NB4 (cell line): ENCODE data around the gene TRIOBP.

Experiments
- DNase-seq: peaks from one replicate; pipeline ENCODE4 v3.0.0; 2010; ENCODE audit warnings: low read depth
- H3K4me3 ChIP-seq: one replicate; pipeline ENCODE4 v1.5.1; 2011; ENCODE audit warnings: mild to moderate bottlenecking, low read depth, low read length, moderate library complexity
- CTCF ChIP-seq: IDR thresholded peaks from one replicate; pipeline ENCODE4 v1.5.1; 2012; ENCODE audit warnings: low read depth, low read length
- MAX ChIP-seq: IDR thresholded peaks from 2 replicates; pipeline ENCODE4 v1.6.1; 2011; ENCODE audit warnings: low read depth, low read length
- MYC ChIP-seq: IDR thresholded peaks from 2 replicates; pipeline ENCODE4 v1.6.1; 2011; ENCODE audit warnings: low read depth, low read length
- POLR2A ChIP-seq: IDR thresholded peaks from 2 replicates; pipeline ENCODE4 v1.6.1; 2011; ENCODE audit warnings: mild to moderate bottlenecking; ENCODE audit not compliant: insufficient read length; ENCODE audit errors: extremely low read depth

Gene TRIOBP

GRCh38 chr22:37659066-37659896, 37.6 kb upstream of the TRIOBP start:
- peak; percentile 58 for DNase-seq

GRCh38 chr22:37659897-37660708, 36.7 kb upstream of the TRIOBP start:
- peak overlapping the region; percentile 73 for H3K4me3 ChIP-seq
- TF ChIP-seq CTCF (no peak), MYC (no peak), MAX (no peak), POLR2A (no peak)
- DNase-seq, result peak; percentile 25

More at GRCh38 chr22:37659066-37659896, 37.6 kb upstream of the TRIOBP start:
- TF ChIP-seq MYC, result no peak
- 0 out of 2 replicates have a peak, but pooled peaks have one; percentile 14 for TF ChIP-seq MAX
- H3K4me3 ChIP-seq, result peak overlapping the region; percentile 73

- TF ChIP-seq MAX, result no peak
- TF ChIP-seq POLR2A, result no peak
- no peak for TF ChIP-seq CTCF
- no peak for TF ChIP-seq MYC
- peak overlapping the region; percentile 73 for H3K4me3 ChIP-seq
- no peak for DNase-seq
These were observed 36.2 kb upstream of the TRIOBP start for GRCh38 chr22:37660709-37661045.

GRCh38 chr22:37661160-37661924, 35.5 kb upstream of the TRIOBP start:
- DNase-seq, result peak; percentile 47
- TF ChIP-seq CTCF, result peak; percentile 30
- TF ChIP-seq POLR2A, result no peak
- peak overlapping the region; percentile 73 for H3K4me3 ChIP-seq

GRCh38 chr22:37662039-37662438, 34.8 kb upstream of the TRIOBP start:
- no peak for TF ChIP-seq CTCF
- no peak for TF ChIP-seq MYC
- no peak for TF ChIP-seq MAX
- TF ChIP-seq POLR2A, result no peak
- H3K4me3 ChIP-seq, result peak overlapping the region; percentile 11
- DNase-seq, result no peak
